HepG2 (cell line): ENCODE data around the gene TUBB3. TPM values are rescaled to one million over a fixed set of nuclear protein-coding genes. Genes with fewer than 3 reads are reported as not detected.
"Not testable (repeated sequence)": the region's sequence is repeated elsewhere in the genome, so short reads cannot be mapped to it uniquely, and the experiment has no call there.

ENCODE experiments used
- ATAC-seq: fragments of 200-7000 bp; cut with Tn5 transposase; 3 replicates; pipeline ENCODE4 v1.9.1; 2020; ENCODE audit warnings: mild to moderate bottlenecking, moderate library complexity
- BruUV-seq: library from RNA; stranded (reverse); fragments of 400-500 nt; replicated peaks from 2 replicates; lab custom pipeline; 2021; lab: Mats Ljungman, UMichigan
- CTCF ChIA-PET: fragments of 300-600 bp; formaldehyde crosslinking; extraction: SDS; loops from one replicate; lab custom pipeline; 2021; ENCODE audit warnings: low total read pairs, inconsistent platforms, low intra/inter-chr PET ratio; lab: Yijun Ruan, JAX
- POLR2A ChIA-PET: fragments of 350-600 bp; sonication (Branson Sonifier 250); formaldehyde crosslinking; loops from one replicate; lab custom pipeline; 2020; ENCODE audit warnings: antibody characterized with exemption, inconsistent platforms; lab: Yijun Ruan, JAX
- DNase-seq: peaks from one replicate; pipeline ENCODE4 v3.0.0-alpha.2; 2015; ENCODE audit warnings: low spot score
- FAIRE-seq: peaks from 3 replicates; lab custom pipeline; 2011; peaks lifted over from hg19 to GRCh38; lab: Jason Lieb, UNC
- H2AFZ ChIP-seq: one replicate; pipeline ENCODE4 v1.6.1; 2011; ENCODE audit warnings: low read length, inconsistent platforms
- H3K27ac ChIP-seq: fragments of 300-600 bp; 3 replicates; pipeline ENCODE4 v1.8.0; 2011; ENCODE audit warnings: mixed run types, mild to moderate bottlenecking, mixed read lengths, low read length, inconsistent platforms; ENCODE audit not compliant: insufficient read depth; ENCODE audit errors: extremely low read length
- H3K27me3 ChIP-seq, 2 experiments: fragments of 200-600 bp in 1 of 2; 2 replicates in 1 of 2; 3 replicates in 1 of 2; pipeline versions ENCODE4 v1.6.0 to v1.8.0; 2011; ENCODE audit warnings: low read length in 2 of 2, mild to moderate bottlenecking in 2 of 2, moderate library complexity in 2 of 2, inconsistent platforms in 1 of 2; ENCODE audit not compliant: insufficient read depth in 2 of 2, control insufficient read depth in 1 of 2
- H3K36me3 ChIP-seq, 2 experiments: fragments of 200-600 bp in 1 of 2; replicated peaks in 1 of 2; 2 replicates in 1 of 2; 3 replicates in 1 of 2; pipeline versions ENCODE4 v1.5.1 to v1.8.0; 2011; ENCODE audit warnings: low read length in 2 of 2, inconsistent platforms in 1 of 2; ENCODE audit not compliant: insufficient read depth in 2 of 2, control insufficient read depth in 1 of 2
- H3K4me1 ChIP-seq: 2 replicates; pipeline ENCODE4 v1.5.1; 2012; ENCODE audit warnings: low read length, inconsistent platforms; ENCODE audit not compliant: insufficient read depth
- H3K4me2 ChIP-seq: 2 replicates; pipeline ENCODE4 v1.6.0; 2011; ENCODE audit warnings: low read depth, low read length, inconsistent platforms
- H3K4me3 ChIP-seq, 3 experiments: fragments of 200-600 bp in 1 of 3; sonication (generic), shearing (Covaris generic) in 1 of 3; replicated peaks in 1 of 3; 2 replicates each; pipeline ENCODE4 v1.5.1; 2011 to 2016; ENCODE audit warnings: low read length in 3 of 3, inconsistent platforms in 2 of 3, low read depth in 2 of 3, mild to moderate bottlenecking in 2 of 3, control low read depth in 1 of 3, mixed read lengths in 1 of 3; ENCODE audit not compliant: insufficient read depth in 1 of 3
- H3K79me2 ChIP-seq: one replicate; pipeline ENCODE4 v1.6.1; 2011; ENCODE audit warnings: low read length, inconsistent platforms; ENCODE audit not compliant: insufficient read depth
- H3K9ac ChIP-seq: 2 replicates; pipeline ENCODE4 v1.6.0; 2011; ENCODE audit warnings: mild to moderate bottlenecking, low read depth, low read length, inconsistent platforms; ENCODE audit not compliant: insufficient read depth
- H3K9me3 ChIP-seq: 2 replicates; pipeline ENCODE4 v1.5.1; 2012; ENCODE audit warnings: mild to moderate bottlenecking, low read length
- H4K20me1 ChIP-seq: 2 replicates; pipeline ENCODE4 v1.6.0; 2011; ENCODE audit warnings: inconsistent platforms, mild to moderate bottlenecking, low read length, moderate library complexity; ENCODE audit not compliant: insufficient read depth
- CAMTA2 ChIP-seq: sonication (generic); formaldehyde crosslinking; IDR thresholded peaks from 2 replicates; pipeline ENCODE4 v1.4.0; 2020; ENCODE audit warnings: mild to moderate bottlenecking, missing genetic modification reagents, borderline replicate concordance
- EED ChIP-seq: sonication (generic); formaldehyde crosslinking; IDR thresholded peaks from 2 replicates; pipeline ENCODE4 v1.5.0; 2020; ENCODE audit warnings: mild to moderate bottlenecking, missing genetic modification reagents
- HNRNPLL ChIP-seq: fragments of 200-400 bp; formaldehyde crosslinking; IDR thresholded peaks from 2 replicates; pipeline ENCODE4 v1.6.1; 2017; ENCODE audit warnings: mild to moderate bottlenecking, low read depth, low read length; ENCODE audit not compliant: poor library complexity, severe bottlenecking
- RARG ChIP-seq: sonication (generic); formaldehyde crosslinking; IDR thresholded peaks from 2 replicates; pipeline ENCODE4 v1.4.0; 2020; ENCODE audit warnings: low read depth, mild to moderate bottlenecking, missing genetic modification reagents
- SP4 ChIP-seq: sonication (generic); formaldehyde crosslinking; IDR thresholded peaks from 2 replicates; pipeline ENCODE4 v1.8.1; 2023; ENCODE audit warnings: mild to moderate bottlenecking, missing genetic modification reagents
- ZBTB33 ChIP-seq: sonication (generic); formaldehyde crosslinking; IDR thresholded peaks from 2 replicates; pipeline ENCODE4 v1.4.0; 2020; ENCODE audit warnings: missing genetic modification reagents
- ZBTB4 ChIP-seq: sonication (generic); formaldehyde crosslinking; IDR thresholded peaks from 2 replicates; pipeline ENCODE4 v1.4.0; 2020; ENCODE audit warnings: missing genetic modification reagents, mild to moderate bottlenecking, borderline replicate concordance
- ZNF550 ChIP-seq: sonication (generic); formaldehyde crosslinking; IDR thresholded peaks from 2 replicates; pipeline ENCODE4 v1.4.0; 2020; ENCODE audit warnings: mild to moderate bottlenecking, missing genetic modification reagents, borderline replicate concordance
- ZNF589 ChIP-seq: sonication (generic); formaldehyde crosslinking; conservative IDR thresholded peaks from 2 replicates; pipeline ENCODE4 v1.8.0; 2022; ENCODE audit warnings: mild to moderate bottlenecking, moderate library complexity, missing genetic modification reagents
- ZNF646 ChIP-seq: sonication (generic); formaldehyde crosslinking; IDR thresholded peaks from 2 replicates; pipeline ENCODE4 v1.9.0; 2021; ENCODE audit warnings: mild to moderate bottlenecking, missing genetic modification reagents
- WGBS: methylation state at CpG from one replicate; pipeline ENCODE4 v1.1.6; 2017; ENCODE audit warnings: low lambda C conversion rate; 5-methylcytosine and 5-hydroxymethylcytosine counted together
- in situ Hi-C: cut with HindIII; loops from 2 replicates; pipeline ENCODE4 v1.10.0; 2017; ENCODE audit warnings: low pct_unique_long_range_greater_than_20kb; ENCODE audit not compliant: extremely low pct_ligation_motif_present
- intact Hi-C: fragments of 100-400 bp; cut with micrococcal nuclease; formaldehyde crosslinking; loops from one replicate; pipeline ENCODE4 v1.10.0; 2022; ENCODE audit not compliant: unreplicated experiment
- polyA plus RNA-seq, 8 experiments: library from polyadenylated mRNA; depleted of rRNA in 3 of 8; stranded (reverse) in 7 of 8; unstranded in 1 of 8; fragments of >200 nt; fragmentation: Illumina TruSeq in 4 of 8; extraction: Trizol in 4 of 8; gene quantifications; 2 replicates each; pipeline versions ENCODE4 v1.2.1 to v1.2.3, GENCODE V29; 2011 to 2016; ENCODE audit warnings: low read depth in 4 of 8, missing spikeins in 1 of 8, mixed read lengths in 1 of 8; ENCODE audit not compliant: insufficient read depth in 1 of 8
- total RNA-seq, 5 experiments: library from RNA; depleted of rRNA; stranded (reverse); fragments of >200 nt; fragmentation: Illumina TruSeq; extraction: Trizol; gene quantifications; 2 replicates each; pipeline ENCODE4 v1.2.3, GENCODE V29; 2016; ENCODE audit warnings: low read depth in 1 of 5

Gene TUBB3
- total and polyA plus RNA-seq, 2 of the 13 experiments (the other 11 are each of a cell fraction or from before 2014, with no cell fraction given), result 110 to 185 TPM

- H3K27me3 ChIP-seq, DNase-seq, ATAC-seq, H2AFZ ChIP-seq, CTCF ChIA-PET, H3K79me2 ChIP-seq, H4K20me1 ChIP-seq, H3K4me3 ChIP-seq, BruUV-seq, in situ Hi-C loops, H3K36me3 ChIP-seq, FAIRE-seq, H3K9me3 ChIP-seq: not testable (repeated sequence)
- peak overlapping the region; percentile 81 for H3K27ac ChIP-seq
- peaks cover 65% of the 10 kb centered on the region for H3K4me1 ChIP-seq
- H3K9ac ChIP-seq, result peak overlapping the region; percentile 51; the same call in 1 of the 2 replicates
- peak overlapping the region; percentile 64; the same call in 1 of the 2 replicates for H3K4me2 ChIP-seq
- WGBS, result 75% methylated on average over 10 of the region's 11 CpGs
- intact Hi-C loops, result loop anchor here (5.0 kb wide), 1 partner anchor 212 kb away; the partner anchor contains the start of gene SPATA2L
- POLR2A ChIA-PET, result interaction anchor here (1.1 to 1.6 kb wide), 3 partner anchors 9 to 41 kb away, joined by 3 to 11 read pairs (median 7); partner anchors contain the start of genes TCF25 and TUBB3
- 0 out of 2 replicates have a peak, but pooled peaks have one; percentile 15 for TF ChIP-seq ZNF589 (CRISPR knock-in tag)
- 0 out of 2 replicates have a peak, but pooled peaks have one; percentile 1 for TF ChIP-seq EED (CRISPR knock-in tag)
- TF ChIP-seq SP4 (CRISPR knock-in tag), result 0 out of 2 replicates have a peak, but pooled peaks have one; percentile 20
- 0 out of 2 replicates have a peak, but pooled peaks have one; percentile 9 for TF ChIP-seq CAMTA2 (CRISPR knock-in tag)
- TF ChIP-seq HNRNPLL, result peak; percentile 37
- peak; percentile 12; the same call in 1 of the 2 replicates for TF ChIP-seq ZNF550 (CRISPR knock-in tag)
- peak; percentile 96 for TF ChIP-seq ZNF646
- TF ChIP-seq RARG (CRISPR knock-in tag), result 0 out of 2 replicates have a peak, but pooled peaks have one; percentile 4
- peak; percentile 89 for TF ChIP-seq ZBTB33 (CRISPR knock-in tag)
- 0 out of 2 replicates have a peak, but pooled peaks have one; percentile 25 for TF ChIP-seq ZBTB4 (CRISPR knock-in tag)
Observed at GRCh38 chr16:89914642-89915285, 8.4 kb upstream of the TUBB3 start.
